Left colon (tissue), 2 donors: Measurements from ENCODE around the gene UCKL1. TPM values are rescaled to one million over a fixed set of nuclear protein-coding genes. Genes with fewer than 3 reads are reported as not detected.
"Not testable (repeated sequence)": the region's sequence is repeated elsewhere in the genome, so short reads cannot be mapped to it uniquely, and the experiment has no call there.

ENCODE experiments used
- ATAC-seq: fragments of 200-7000 bp; cut with Tn5 transposase; one replicate; pipeline ENCODE4 v1.9.1; 2020; ENCODE audit warnings: mild to moderate bottlenecking, moderate library complexity
- DNase-seq, 2 donors: peaks; one replicate each; pipeline ENCODE4 v3.0.0-alpha.2; 2020
- intact Hi-C, 2 donors: fragments of 100-400 bp; cut with DNase I in 1 of 2; cut with micrococcal nuclease in 1 of 2; formaldehyde crosslinking; loops; one replicate each; pipeline versions ENCODE4 v1.11.2 to v1.14.0; 2022; cut with DNase I, micrococcal nuclease
- total RNA-seq, 2 donors: library from RNA; stranded (reverse); fragmentation: NEBNext Ultra II Directional; extraction: Animal tissue kit (Norgen Biotek cat#: 25700); gene quantifications; one replicate each; pipeline ENCODE4 v1.2.1, GENCODE V29; 2021
- donor health status: DM: no; HTN: no; CAD: no.
- donor health status: DM: yes; HTN: yes; CAD: no.

Gene UCKL1
- total RNA-seq, 2 donors from 2014 or later = 41.7 to 44.8 TPM

- intact Hi-C loops = no loop called here
- no peak for ATAC-seq
- peak; percentile 4 to 24 for DNase-seq
These were observed 7.1 kb upstream of the UCKL1 start for GRCh38 chr20:63963348-63963741.

GRCh38 chr20:63962426-63963347, 6.5 kb upstream of the UCKL1 start:
- intact Hi-C loops = no loop called here
- DNase-seq = peak in 1 of 2 donors; percentile 5
- no peak for ATAC-seq

- intact Hi-C loops = no loop called here
- DNase-seq (peak in 1 of 2 donors; percentile 8), ATAC-seq (no peak)
These were observed 5.6 kb upstream of the UCKL1 start for GRCh38 chr20:63961664-63962425.

- ATAC-seq, DNase-seq, intact Hi-C loops: not testable (repeated sequence)
These were observed 4.7 kb upstream of the UCKL1 start for GRCh38 chr20:63960654-63961621.

GRCh38 chr20:63959699-63960075, 3.5 kb upstream of the UCKL1 start:
- intact Hi-C loops = no loop called here
- DNase-seq (no peak), ATAC-seq (no peak)

GRCh38 chr20:63958964-63959698, 2.9 kb upstream of the UCKL1 start:
- ATAC-seq (no peak), DNase-seq (no peak)
- intact Hi-C loops = no loop called here

GRCh38 chr20:63958471-63958870, 2.3 kb upstream of the UCKL1 start:
- intact Hi-C loops = no loop called here
- DNase-seq (no peak), ATAC-seq (no peak)

- intact Hi-C loops = no loop called here
- ATAC-seq (peak; percentile 66), DNase-seq (peak; percentile 84 to 94)
These were observed 1.6 kb upstream of the UCKL1 start for GRCh38 chr20:63957690-63958441.

- ATAC-seq (peak; percentile 61), DNase-seq (peak; percentile 84 to 88)
- intact Hi-C loops = no loop called here
These were observed 931 bp upstream of the UCKL1 start for GRCh38 chr20:63957004-63957689.

GRCh38 chr20:63956664-63957003, 418 bp upstream of the UCKL1 start:
- intact Hi-C loops = no loop called here
- ATAC-seq = no peak
- no peak for DNase-seq

GRCh38 chr20:63955281-63955826, 862 bp downstream of the UCKL1 start:
- peak in 1 of 2 donors; percentile 67 for DNase-seq
- ATAC-seq = peak; percentile 12
- intact Hi-C loops = no loop called here

GRCh38 chr20:63953764-63954429, 2.3 kb downstream of the UCKL1 start:
- DNase-seq = no peak
- intact Hi-C loops = no loop called here
- ATAC-seq = no peak

GRCh38 chr20:63952769-63953168, 3.4 kb downstream of the UCKL1 start:
- intact Hi-C loops = no loop called here
- DNase-seq (no peak), ATAC-seq (no peak)

GRCh38 chr20:63952210-63952535, 4.0 kb downstream of the UCKL1 start:
- DNase-seq = no peak
- intact Hi-C loops = no loop called here
- no peak for ATAC-seq

GRCh38 chr20:63951398-63952209, 4.6 kb downstream of the UCKL1 start:
- ATAC-seq = peak; percentile 46
- intact Hi-C loops = no loop called here
- peak; percentile 72 to 75 for DNase-seq
